Stomach smooth muscle (tissue), 2 donors: ENCODE results near the gene ARHGEF11.

Experiments
- H3K27ac ChIP-seq: one replicate; pipeline ENCODE4 v1.7.0; 2013; ENCODE audit warnings: mild to moderate bottlenecking, low read length, inconsistent platforms
- H3K27me3 ChIP-seq, 2 donors: one replicate each; pipeline ENCODE4 v1.7.0; 2013; ENCODE audit warnings: low read length in 2 of 2; ENCODE audit not compliant: insufficient read depth in 2 of 2, control insufficient read depth in 1 of 2
- H3K36me3 ChIP-seq, 2 donors: one replicate each; pipeline ENCODE4 v1.7.0; 2013; ENCODE audit warnings: low read length in 2 of 2; ENCODE audit not compliant: control insufficient read depth in 2 of 2, insufficient read depth in 2 of 2
- H3K4me1 ChIP-seq: one replicate; pipeline ENCODE4 v1.7.0; 2013; ENCODE audit warnings: low read length; ENCODE audit not compliant: control insufficient read depth, insufficient read depth
- H3K4me3 ChIP-seq, 2 donors: one replicate each; pipeline ENCODE4 v1.7.0; 2013; ENCODE audit warnings: low read length in 2 of 2
- H3K9ac ChIP-seq, 2 donors: one replicate each; pipeline ENCODE4 v1.7.0; 2013; ENCODE audit warnings: low read length in 2 of 2, mild to moderate bottlenecking in 1 of 2
- H3K9me3 ChIP-seq, 2 donors: one replicate each; pipeline ENCODE4 v1.7.0; 2013; ENCODE audit warnings: low read length in 2 of 2; ENCODE audit not compliant: control insufficient read depth in 2 of 2
- donor health status: healthy.
- donor health status: Pancreatic carcinoma.

The ARHGEF11 gene

DNA sequence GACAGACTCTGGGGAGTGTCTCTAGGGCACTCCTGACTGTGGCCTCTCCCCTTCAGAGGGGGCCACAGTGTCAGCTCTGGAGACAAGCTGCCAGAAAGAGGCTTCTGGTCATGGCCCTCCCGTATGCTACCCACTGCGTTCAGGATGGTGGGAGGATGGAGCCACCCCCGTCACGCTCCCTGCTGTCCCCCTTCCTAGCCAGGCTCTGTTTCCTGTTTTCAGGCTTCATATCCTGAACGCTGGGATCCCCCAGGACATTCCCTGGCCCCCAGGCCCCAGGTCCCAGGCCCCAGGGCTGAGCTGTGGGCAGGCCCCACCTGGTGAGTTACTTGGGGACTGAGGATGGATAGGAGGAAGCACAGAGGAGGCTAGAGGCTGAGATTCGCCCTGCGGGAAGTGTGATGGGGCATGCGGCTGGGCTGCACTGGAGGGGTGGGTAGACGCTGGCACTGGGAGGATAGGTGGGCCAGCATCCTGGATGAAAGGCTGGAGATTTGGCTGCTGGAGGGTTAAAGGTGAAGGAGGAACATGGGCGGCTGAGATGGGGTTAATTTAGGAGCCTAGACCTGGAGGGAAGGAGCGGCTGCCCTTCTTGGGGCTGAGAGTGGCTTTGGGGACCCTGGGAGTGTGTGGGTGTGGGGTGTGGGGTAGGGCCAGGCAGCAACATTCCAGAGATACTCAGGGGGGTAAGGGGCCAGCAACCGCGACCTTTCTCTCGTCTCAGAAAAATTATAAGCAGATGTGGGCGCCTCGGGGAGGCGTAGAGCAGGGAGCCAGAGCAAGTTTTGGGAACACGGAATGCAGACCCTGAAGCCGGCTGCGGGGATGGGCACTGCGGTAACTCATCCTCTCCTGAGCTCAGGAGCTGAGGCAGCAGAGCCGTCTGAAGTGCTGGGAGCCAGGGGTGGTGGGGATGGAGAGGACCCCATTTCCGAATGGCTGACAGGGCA lies 143.3 kb downstream of the ARHGEF11 start:
- Histone ChIP-seq H3K27ac (no peak overlapping the region), H3K9ac (no peak overlapping the region), H3K27me3 (peaks cover under 1 to 9% of the 10 kb centered on the region in 2 donors), H3K4me1 (peaks cover 12% of the 10 kb centered on the region), H3K4me3 (no peak overlapping the region), H3K9me3 (no peaks in the 10 kb centered on the region), H3K36me3 (no peaks in the 10 kb centered on the region)

DNA sequence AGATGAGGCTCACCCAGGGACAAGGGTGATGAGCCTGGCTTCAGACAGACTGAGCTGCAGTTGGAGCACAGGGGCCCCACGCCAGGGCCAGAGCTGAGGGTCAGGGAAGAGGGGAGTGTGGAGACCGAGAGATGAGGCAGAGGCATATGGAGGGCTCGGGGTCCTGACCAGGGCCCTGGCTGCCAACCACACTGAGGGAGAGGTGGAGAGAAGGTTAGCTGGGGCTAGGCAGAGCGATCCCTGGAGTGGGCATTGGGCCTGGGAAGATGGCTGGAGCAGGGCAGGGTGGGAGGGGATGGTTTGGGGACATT lies 144.0 kb downstream of the ARHGEF11 start:
- Histone ChIP-seq H3K9ac (no peak overlapping the region), H3K27me3 (peaks cover 6 to 9% of the 10 kb centered on the region in 2 donors), H3K4me1 (peaks cover 16% of the 10 kb centered on the region), H3K4me3 (no peak overlapping the region), H3K9me3 (no peaks in the 10 kb centered on the region), H3K36me3 (no peaks in the 10 kb centered on the region), H3K27ac (no peak overlapping the region)

GRCh38 chr1:156900896-156901589 lies 144.5 kb downstream of the ARHGEF11 start:
- Histone ChIP-seq H3K4me3 (no peak overlapping the region), H3K4me1 (peaks cover 19% of the 10 kb centered on the region), H3K27me3 (peaks cover 5 to 6% of the 10 kb centered on the region in 2 donors), H3K9ac (no peak overlapping the region), H3K9me3 (no peaks in the 10 kb centered on the region), H3K36me3 (no peaks in the 10 kb centered on the region), H3K27ac (no peak overlapping the region)

DNA sequence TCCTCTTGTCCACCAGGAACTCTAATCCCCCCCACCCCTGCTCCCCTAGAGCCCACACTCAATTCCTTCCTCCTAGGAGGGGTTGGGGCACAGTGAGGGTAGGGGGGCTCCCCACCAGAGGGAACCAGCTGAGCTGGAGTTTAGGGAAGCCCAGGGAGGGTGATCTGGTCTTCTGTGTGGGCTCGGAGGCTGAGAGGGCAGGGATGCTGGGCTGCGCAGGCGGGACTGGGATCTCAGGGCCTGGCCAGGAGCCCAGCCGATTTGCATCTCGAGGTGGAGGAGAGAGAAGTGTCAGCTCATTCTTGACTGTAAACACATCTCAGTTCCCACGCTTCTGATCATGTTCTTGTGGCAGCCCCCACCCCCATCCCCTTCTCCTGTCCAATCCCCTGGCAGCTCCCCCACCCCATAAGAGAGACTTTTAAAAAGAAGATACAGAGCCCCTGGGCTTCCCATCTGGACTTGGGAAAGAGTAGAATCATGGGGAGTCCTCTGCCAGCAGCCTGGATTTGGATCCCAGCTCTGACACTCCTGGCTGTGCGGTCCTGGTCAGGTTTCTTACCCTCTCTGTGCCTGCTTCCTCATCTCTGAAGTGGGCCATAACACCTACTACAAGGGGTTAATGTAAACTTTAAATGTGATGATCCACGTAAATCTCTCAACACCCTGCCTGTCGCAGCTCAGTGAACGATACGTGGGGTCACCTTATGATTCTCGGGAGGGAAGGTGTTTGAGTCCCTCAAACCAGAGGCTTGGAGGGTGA lies 145.4 kb downstream of the ARHGEF11 start:
- no peaks in the 10 kb centered on the region for H3K9me3 ChIP-seq
- peaks cover 22% of the 10 kb centered on the region for H3K4me1 ChIP-seq
- H3K4me3 ChIP-seq: no peak overlapping the region
- no peaks in the 10 kb centered on the region for H3K36me3 ChIP-seq
- H3K27ac ChIP-seq: no peak overlapping the region
- H3K9ac ChIP-seq: no peak overlapping the region
- H3K27me3 ChIP-seq: peaks cover 4 to 8% of the 10 kb centered on the region in 2 donors

GRCh38 chr1:156898971-156899664 lies 146.4 kb downstream of the ARHGEF11 start:
- H3K4me1 ChIP-seq: peaks cover 25% of the 10 kb centered on the region
- H3K9ac ChIP-seq: no peak overlapping the region
- peaks cover 14 to 18% of the 10 kb centered on the region in 2 donors for H3K27me3 ChIP-seq
- H3K9me3 ChIP-seq: no peaks in the 10 kb centered on the region
- peak overlapping the region in 1 of 2 donors; percentile 15 for H3K4me3 ChIP-seq
- no peak overlapping the region for H3K27ac ChIP-seq
- no peaks in the 10 kb centered on the region for H3K36me3 ChIP-seq

GRCh38 chr1:156898161-156898566 lies 147.4 kb downstream of the ARHGEF11 start:
- H3K27ac ChIP-seq: no peak overlapping the region
- H3K4me3 ChIP-seq: peak overlapping the region in 1 of 2 donors; percentile 52
- H3K36me3 ChIP-seq: no peaks in the 10 kb centered on the region
- no peaks in the 10 kb centered on the region for H3K9me3 ChIP-seq
- peaks cover 25% of the 10 kb centered on the region for H3K4me1 ChIP-seq
- H3K27me3 ChIP-seq: peaks cover 18 to 26% of the 10 kb centered on the region in 2 donors
- no peak overlapping the region for H3K9ac ChIP-seq

GRCh38 chr1:156897078-156897825 lies 148.3 kb downstream of the ARHGEF11 start:
- H3K27ac ChIP-seq: no peak overlapping the region
- no peaks in the 10 kb centered on the region for H3K9me3 ChIP-seq
- H3K36me3 ChIP-seq: no peaks in the 10 kb centered on the region
- H3K9ac ChIP-seq: no peak overlapping the region
- H3K27me3 ChIP-seq: peaks cover 19 to 30% of the 10 kb centered on the region in 2 donors
- H3K4me3 ChIP-seq: peak overlapping the region in 1 of 2 donors; percentile 15
- H3K4me1 ChIP-seq: peaks cover 30% of the 10 kb centered on the region

GRCh38 chr1:156896490-156897033 lies 149.0 kb downstream of the ARHGEF11 start:
- Histone ChIP-seq H3K9me3 (no peaks in the 10 kb centered on the region), H3K27me3 (peaks cover 19 to 34% of the 10 kb centered on the region in 2 donors), H3K36me3 (no peaks in the 10 kb centered on the region), H3K9ac (no peak overlapping the region), H3K4me1 (peaks cover 34% of the 10 kb centered on the region), H3K4me3 (peak overlapping the region in 1 of 2 donors; percentile 15), H3K27ac (no peak overlapping the region)

DNA sequence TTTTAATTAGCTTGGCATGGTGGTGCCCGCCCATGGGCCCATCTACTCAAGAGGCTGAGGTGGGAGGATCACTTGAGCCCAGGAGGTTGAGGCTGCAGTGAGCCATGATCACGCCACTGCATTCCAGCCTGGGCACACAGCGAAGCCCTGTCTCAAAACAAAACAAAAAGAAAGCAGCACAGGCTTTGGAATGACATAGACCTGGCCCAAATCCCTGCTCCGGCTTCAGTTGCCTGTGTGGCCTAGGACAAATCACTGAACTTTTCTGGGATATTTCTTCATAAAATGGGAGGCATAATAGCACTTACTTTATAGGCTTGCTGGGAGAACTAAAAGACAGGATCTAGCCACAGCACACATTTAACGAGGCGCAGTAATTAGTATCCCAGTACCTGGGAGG lies 149.6 kb downstream of the ARHGEF11 start:
- Histone ChIP-seq H3K27me3 (peaks cover 19 to 34% of the 10 kb centered on the region in 2 donors), H3K9ac (no peak overlapping the region), H3K36me3 (no peaks in the 10 kb centered on the region), H3K27ac (no peak overlapping the region), H3K9me3 (no peaks in the 10 kb centered on the region), H3K4me1 (peaks cover 32% of the 10 kb centered on the region), H3K4me3 (no peak overlapping the region)
